Measurements from ENCODE around the gene SIX5.

GRCh38 chr19:45789035-45789786, 20.2 kb upstream of the SIX5 start:
- TF ChIP-seq CTCF (IDR thresholded peaks at IDR 0.05; ENCODE audit: low read length) (no peak), EZH2 (optimal IDR thresholded peaks at IDR 0.05; ENCODE audit: low read depth, low read length) (no peak)

All from MM.1S (cell line).